Embryonic facial prominence (tissue), 1 donor: Measurements from ENCODE around the gene ARHGAP5.

Source experiments
- DNase-seq: peaks from one replicate; pipeline ENCODE4 v3.0.0-alpha.2; 2016; ENCODE audit errors: extremely low spot score

ARHGAP5 gene

GRCh38 chr14:32075672-32076277, 1.3 kb upstream of the ARHGAP5 start:
- DNase-seq = no peak

DNA sequence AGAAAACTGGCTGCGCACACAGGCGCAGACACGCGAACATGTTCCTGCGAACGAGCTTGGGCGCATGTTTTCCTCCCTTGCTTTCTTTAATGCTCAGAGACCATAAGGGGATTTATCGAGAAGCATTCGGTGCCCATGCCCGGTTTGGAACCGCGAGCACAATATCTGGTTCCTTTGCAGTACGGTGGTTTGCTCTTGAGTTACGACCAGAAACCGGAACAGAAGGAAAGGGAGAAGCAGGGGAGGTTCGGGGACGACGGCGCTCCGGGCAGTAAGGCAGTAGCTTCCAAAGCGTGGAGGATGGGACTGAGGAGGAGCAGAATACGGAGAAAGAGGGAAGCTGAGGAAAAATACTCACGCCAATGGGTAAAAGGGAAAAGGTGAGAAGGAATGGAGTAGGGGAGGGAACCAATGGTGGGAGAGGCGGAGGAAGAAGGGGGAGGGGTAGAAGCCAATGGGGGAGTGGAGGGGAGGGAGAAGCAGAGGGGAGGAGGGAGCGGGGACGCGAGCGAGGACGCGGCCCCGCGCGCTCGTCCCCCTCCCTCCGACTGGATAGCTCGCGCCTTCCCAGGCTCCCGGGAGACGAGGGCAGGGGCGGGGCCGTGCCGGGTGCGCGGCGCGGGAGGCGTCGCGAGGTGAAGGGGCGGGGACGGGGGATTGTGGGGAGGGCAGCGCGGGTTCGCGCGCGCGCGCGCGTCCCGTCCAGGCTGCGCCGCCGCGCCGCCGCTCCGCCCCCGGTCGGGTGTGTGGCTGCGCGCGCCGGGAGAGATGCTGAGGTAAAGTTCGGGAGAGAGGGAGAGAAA, 625 bp upstream of the ARHGAP5 start:
- peak; percentile 95 for DNase-seq

- DNase-seq = peak; percentile 59
Observed at GRCh38 chr14:32078023-32078857, 1.1 kb downstream of the ARHGAP5 start.

DNA sequence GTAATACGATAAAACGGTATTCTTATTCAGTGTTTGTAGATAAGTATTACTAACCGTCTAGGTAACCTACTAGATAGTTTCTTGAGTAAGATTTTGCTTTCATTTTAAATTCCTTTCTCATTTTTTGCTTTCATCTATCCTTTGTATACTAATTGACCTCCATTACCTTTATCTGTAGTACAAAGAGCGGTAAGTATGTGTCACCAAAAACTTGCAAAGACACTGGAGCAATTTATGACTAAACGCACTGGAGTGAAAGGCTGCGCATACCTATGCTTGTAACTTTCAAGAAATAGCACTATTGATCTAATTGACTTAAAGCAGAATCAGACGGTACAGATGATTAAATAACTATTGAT, 1.7 kb downstream of the ARHGAP5 start:
- no peak for DNase-seq

DNA sequence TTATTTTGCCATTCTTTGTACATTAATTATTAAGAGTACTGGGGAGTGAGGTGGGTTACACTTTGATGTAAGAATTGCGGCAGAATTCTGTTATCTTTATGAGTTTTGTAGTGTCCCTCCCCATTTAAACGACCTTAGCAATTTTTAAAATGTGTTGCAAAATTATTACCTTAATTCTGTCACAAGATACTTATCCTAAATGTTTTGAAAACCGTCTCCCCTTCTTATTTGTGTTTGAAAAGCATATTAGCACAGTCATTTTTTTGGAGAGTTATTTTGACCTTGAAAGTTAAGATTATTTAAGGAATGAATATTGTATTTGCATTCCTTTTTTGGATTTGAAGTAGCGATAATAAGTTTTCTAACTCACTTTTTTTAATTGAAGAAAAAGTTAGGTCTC, 2.2 kb downstream of the ARHGAP5 start:
- no peak for DNase-seq

DNA sequence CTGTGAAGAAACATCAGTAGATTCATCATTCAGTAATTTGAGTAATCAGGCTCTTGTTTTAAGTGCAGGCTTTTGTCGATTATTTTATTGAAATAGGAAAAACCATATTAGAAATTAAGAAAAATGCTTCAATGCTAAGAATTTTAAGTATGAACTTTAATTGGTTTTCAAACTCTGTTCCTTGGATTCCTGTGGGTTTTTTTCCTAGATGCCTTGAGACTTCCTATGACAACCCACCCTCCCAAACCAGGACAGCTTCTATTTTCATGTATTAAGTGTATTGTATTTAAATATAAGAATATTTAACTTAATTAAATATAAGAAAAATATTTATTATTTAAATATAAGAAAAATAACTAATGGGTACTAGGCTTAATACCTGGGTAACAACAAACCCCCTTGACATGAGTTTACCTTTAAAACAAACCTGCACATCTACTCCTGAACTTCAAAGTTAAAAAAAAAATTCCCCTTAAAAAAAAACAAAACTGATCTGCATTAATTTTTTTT, 3.0 kb downstream of the ARHGAP5 start:
- no peak for DNase-seq

DNA sequence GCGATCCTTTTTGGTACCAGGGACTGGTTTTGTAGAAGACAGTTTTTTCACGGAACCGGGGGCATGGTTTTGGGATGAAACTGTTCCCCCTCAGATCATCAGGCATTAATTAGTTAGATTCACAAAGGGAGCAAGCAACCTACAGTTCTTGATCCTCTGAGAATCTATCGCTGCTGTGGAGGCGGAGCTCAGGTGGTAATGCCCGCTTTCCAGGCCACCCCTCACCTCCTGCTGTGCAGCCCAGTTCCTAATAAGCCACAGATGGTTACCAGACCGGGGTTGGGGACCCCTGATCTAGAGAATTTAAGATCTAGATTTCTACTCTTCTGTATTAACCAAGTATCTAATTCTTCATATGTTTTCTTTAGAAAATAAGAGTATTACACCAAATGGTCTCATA, 4.8 kb downstream of the ARHGAP5 start:
- no peak for DNase-seq

DNA sequence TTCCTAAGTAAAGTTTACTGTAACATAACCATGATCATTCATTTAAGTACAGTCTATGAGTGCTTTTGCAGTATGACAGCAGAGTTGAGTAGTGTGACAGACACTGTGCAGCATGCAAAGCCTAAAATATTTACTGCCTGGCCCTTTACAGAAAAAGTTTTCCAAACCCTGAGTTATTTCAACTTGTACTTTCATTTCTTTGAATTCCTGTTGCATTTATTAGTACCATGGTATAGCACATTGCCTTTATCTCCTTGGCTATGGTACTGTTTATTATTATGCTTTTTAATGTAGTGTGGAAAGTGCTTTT, 6.2 kb downstream of the ARHGAP5 start:
- DNase-seq = no peak

DNA sequence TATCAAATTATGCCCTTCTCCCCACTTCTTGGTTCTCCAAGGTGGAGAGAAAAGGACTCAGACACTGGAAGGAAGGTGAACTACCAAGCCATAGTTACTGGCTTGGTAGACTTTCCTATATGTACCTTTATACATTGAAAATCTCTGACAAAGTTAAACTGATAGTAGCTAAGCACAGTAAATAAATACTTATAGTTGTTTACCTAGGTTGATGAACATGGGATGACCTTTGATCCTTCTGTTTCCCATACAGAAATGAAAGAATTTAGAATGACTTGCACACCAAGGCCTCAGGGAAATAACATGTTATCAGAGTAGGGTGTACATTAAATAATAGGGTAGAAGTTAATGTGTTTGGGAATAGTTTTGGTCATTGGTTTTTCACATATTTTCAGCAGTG, 6.7 kb downstream of the ARHGAP5 start:
- no peak for DNase-seq

- DNase-seq = no peak
Observed at GRCh38 chr14:32085182-32085844, 8.2 kb downstream of the ARHGAP5 start.

GRCh38 chr14:32085845-32086383, 8.8 kb downstream of the ARHGAP5 start:
- DNase-seq = no peak

- DNase-seq = no peak
Observed at GRCh38 chr14:32087173-32087861, 10.2 kb downstream of the ARHGAP5 start.

- no peak for DNase-seq
Observed at GRCh38 chr14:32087907-32088306, 10.8 kb downstream of the ARHGAP5 start.

DNA sequence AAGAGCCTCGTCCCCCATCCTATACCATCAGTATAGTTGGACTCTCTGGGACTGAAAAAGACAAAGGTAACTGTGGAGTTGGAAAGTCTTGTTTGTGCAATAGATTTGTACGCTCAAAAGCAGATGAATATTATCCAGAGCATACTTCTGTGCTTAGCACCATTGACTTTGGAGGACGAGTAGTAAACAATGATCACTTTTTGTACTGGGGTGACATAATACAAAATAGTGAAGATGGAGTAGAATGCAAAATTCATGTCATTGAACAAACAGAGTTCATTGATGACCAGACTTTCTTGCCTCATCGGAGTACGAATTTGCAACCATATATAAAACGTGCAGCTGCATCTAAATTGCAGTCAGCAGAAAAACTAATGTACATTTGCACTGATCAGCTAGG, 13.6 kb downstream of the ARHGAP5 start:
- DNase-seq = no peak

DNA sequence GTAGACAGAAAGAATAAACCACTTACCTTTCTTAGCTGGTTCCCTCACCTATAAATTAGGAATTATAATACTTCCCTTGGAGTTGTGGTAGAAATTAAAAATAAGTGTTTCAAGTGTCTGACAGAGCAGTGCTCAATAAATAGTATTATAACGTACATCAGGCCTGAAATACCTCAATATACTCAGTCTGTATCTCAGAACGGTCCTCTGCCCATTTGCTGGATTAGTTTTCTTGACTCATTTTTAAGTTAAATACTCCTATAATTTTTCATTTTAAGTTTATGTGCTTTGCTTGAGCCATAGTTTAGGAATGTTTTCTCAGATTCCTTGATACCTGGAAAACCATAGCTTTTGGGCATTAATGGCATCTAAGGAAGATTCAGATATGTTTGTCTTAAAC, 22.4 kb downstream of the ARHGAP5 start:
- no peak for DNase-seq

- DNase-seq = no peak
Observed at GRCh38 chr14:32100175-32100574, 23.1 kb downstream of the ARHGAP5 start.

DNA sequence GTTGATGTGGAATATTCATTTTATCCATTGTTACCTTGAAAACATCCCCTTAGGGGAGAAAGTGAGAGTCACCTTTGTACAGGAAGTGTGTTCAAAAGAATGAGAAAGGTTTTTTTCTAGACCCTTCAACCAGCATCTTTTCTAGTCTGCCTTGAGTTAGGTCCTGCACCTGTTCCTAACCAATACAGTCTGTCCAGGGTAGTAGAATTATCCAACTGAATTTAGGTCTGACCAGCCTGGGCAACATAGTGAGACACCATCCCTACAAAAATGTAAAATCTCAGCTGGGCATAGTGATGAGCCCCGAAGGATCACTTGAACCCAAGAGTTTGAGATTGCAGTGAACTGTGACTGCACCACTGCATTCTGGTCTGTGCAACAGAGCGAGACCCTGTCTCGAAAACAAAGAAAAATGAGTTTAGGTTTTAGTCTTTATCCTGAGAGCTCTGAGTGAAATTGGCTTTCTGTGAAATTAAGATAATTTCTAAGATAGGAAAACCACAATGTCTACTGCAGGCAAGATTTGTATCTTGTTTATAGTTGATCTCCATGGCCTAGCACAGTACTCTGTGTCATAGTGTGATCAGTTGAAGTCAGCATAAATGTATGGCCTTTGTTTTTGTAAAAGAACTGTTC, 25.2 kb downstream of the ARHGAP5 start:
- no peak for DNase-seq

DNA sequence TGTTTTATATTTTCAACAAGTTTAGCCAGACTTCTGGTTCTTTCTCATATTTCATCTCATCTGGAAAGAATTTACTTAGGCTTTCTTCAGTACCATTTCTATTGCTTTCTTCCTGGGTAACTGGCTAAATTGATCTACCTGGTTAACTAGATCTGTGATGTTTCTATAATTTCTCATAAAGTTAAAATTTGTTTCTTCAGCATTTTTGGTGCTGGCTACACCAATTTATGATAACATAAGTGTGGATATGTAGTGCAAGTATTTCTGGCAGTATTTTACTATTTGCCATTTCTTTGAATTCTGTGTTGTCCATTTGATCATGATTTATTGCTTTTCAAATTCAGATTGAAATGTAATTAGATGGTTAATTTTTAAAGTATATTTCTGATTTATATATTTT, 25.9 kb downstream of the ARHGAP5 start:
- no peak for DNase-seq

DNA sequence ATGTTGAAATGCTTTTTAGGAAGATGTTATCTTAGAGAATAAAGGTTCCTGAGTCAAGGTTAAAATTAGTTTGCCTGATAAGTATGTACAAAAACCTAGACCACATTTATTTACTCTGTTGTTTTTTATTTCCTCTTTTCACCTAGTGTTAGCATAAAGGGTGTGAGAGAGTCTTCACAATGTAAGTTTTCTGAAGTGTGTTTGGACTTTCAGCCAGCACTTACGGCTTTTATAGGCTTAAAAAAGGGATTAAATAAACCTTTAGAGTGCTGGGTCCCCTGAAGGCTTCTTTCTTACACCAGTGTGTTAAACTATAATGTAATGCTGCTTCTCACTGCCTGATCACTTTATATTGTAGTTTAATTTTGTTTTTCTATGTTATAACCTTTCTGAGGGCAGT, 27.2 kb downstream of the ARHGAP5 start:
- no peak for DNase-seq

DNA sequence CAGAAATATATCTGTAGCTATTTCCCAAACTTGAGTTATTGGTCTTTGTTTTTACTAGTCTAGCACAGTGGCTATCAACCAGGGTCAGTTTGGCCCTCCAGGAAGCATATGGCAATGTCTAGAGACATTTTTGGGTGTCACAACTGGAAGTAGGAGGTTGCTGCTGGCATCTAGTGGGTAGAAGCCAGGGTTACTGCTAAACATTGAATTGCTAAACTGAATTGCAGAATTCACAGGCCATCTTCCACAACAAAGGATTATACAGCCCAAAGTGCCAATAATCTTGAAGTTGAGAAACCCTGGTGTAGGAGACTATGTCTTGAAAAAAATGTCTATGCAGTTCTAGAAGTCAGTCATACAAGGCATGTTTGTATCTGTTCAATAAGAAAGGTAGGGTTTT, 27.7 kb downstream of the ARHGAP5 start:
- no peak for DNase-seq
